Progenitor cell of endocrine pancreas (in vitro differentiated cells): ENCODE data around the gene NKPD1. TPM values are rescaled to one million over a fixed set of nuclear protein-coding genes. Genes with fewer than 3 reads are reported as not detected.

Source experiments
- DNase-seq: peaks from one replicate; pipeline ENCODE4 v3.0.0; 2021; ENCODE audit warnings: low spot score; ENCODE audit not compliant: unreplicated experiment
- H3K27ac Mint-ChIP-seq: 2 replicates; pipeline ENCODE4 v1.8.0; 2021; ENCODE audit warnings: mild to moderate bottlenecking, moderate library complexity, mixed read lengths
- H3K27me3 Mint-ChIP-seq: 2 replicates; pipeline ENCODE4 v1.8.0; 2021; ENCODE audit warnings: mixed read lengths
- H3K36me3 Mint-ChIP-seq: 2 replicates; pipeline ENCODE4 v1.8.0; 2022; ENCODE audit warnings: mixed read lengths; ENCODE audit not compliant: insufficient read depth
- H3K4me1 Mint-ChIP-seq: 2 replicates; pipeline ENCODE4 v1.8.0; 2021; ENCODE audit warnings: low read depth, mixed read lengths
- H3K4me3 Mint-ChIP-seq: 2 replicates; pipeline ENCODE4 v1.8.0; 2021; ENCODE audit warnings: low read depth, mild to moderate bottlenecking, moderate library complexity, mixed read lengths
- H3K9me3 Mint-ChIP-seq: 2 replicates; pipeline ENCODE4 v1.8.0; 2021; ENCODE audit warnings: low read depth, mixed read lengths
- total RNA-seq: library from RNA; stranded (reverse); gene quantifications from 2 replicates; pipeline ENCODE4 v1.2.1, GENCODE V29; 2021
- TF ChIP-seq, protein P1 (sequence below): fragments of 200-600 bp; sonication (generic); IDR thresholded peaks from one replicate; pipeline ENCODE4 v1.5.0; 2021; ENCODE audit warnings: antibody characterized with exemption, mild to moderate bottlenecking; ENCODE audit not compliant: unreplicated experiment

NKPD1 gene
- total RNA-seq, 1 donor from 2014 or later, result 0.34 TPM

DNA sequence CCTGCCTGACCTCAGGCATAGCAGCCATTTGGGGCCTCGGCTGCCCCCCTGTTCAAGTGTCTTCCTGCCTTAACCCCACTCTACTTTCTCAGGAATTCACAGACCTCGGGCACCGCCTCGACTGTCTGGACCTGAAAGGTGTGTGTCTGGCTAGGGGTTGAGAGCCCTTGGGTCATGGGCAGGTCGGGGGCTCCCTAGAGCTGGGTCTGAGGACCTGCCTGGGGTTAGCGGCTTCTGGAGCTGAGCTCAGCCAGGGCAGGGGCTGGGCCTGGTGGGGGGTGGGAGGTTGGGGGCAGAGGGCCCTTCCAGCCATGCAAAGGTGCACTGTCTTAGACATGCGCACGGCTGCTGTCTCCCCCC is 20.7 kb downstream of the NKPD1 start:
- Mint-ChIP-seq H3K27me3 (no peaks in the 10 kb centered on the region), H3K4me3 (no peak overlapping the region), H3K4me1 (peaks cover 5% of the 10 kb centered on the region), H3K27ac (peak overlapping the region; percentile 67), H3K9me3 (no peaks in the 10 kb centered on the region), H3K36me3 (peaks cover 7% of the 10 kb centered on the region)
- no peak for DNase-seq
- TF ChIP-seq, protein P1, sequence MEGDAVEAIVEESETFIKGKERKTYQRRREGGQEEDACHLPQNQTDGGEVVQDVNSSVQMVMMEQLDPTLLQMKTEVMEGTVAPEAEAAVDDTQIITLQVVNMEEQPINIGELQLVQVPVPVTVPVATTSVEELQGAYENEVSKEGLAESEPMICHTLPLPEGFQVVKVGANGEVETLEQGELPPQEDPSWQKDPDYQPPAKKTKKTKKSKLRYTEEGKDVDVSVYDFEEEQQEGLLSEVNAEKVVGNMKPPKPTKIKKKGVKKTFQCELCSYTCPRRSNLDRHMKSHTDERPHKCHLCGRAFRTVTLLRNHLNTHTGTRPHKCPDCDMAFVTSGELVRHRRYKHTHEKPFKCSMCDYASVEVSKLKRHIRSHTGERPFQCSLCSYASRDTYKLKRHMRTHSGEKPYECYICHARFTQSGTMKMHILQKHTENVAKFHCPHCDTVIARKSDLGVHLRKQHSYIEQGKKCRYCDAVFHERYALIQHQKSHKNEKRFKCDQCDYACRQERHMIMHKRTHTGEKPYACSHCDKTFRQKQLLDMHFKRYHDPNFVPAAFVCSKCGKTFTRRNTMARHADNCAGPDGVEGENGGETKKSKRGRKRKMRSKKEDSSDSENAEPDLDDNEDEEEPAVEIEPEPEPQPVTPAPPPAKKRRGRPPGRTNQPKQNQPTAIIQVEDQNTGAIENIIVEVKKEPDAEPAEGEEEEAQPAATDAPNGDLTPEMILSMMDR, result no peak

DNA sequence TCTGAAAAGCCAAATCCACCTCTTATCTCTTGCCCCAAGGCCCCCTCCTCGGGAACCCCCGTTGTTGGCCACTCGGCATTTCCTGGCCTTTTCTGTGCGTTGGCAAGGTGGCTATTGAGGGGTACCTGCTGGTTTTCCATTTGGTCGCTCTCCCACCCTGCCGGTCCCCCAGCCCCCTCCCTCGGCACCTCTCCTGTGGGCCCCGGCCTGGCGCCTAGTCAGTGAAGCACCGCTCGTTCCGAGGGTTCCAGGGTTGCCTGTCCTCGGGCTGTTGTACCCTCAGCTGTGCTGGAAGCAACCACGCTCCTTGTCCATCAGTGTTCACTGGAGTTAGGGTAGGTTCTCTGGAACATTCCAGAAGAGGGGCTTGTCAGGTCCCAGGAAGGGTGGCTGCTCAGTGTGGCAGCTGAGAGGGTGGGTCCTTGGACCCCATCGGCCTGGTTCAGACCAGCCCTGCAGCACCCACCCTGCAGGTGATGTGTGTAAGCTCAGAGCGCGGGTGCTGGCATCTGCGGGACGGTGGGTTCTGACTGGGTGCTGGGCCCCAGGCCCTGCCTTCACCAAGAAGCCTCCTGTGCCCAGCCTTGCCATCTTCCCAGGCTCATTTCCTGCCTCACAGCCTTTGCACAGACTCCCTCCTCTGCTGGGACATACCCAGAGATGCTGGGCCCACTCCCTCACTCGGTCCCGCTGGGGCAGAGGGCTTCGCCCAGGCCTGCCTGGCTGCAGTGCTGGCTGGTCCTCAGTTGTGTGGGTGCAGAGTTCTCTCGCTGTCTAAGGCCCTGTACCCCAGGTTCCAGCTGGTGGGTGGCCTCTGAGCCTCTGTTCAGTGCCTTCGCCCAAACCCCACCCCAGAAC is 21.3 kb downstream of the NKPD1 start:
- Mint-ChIP-seq H3K9me3 (no peaks in the 10 kb centered on the region), H3K4me3 (no peak overlapping the region), H3K36me3 (peaks cover 7% of the 10 kb centered on the region), H3K27me3 (no peaks in the 10 kb centered on the region), H3K4me1 (peaks cover 5% of the 10 kb centered on the region), H3K27ac (no peak overlapping the region)
- TF ChIP-seq, protein P1, result no peak
- no peak for DNase-seq

DNA sequence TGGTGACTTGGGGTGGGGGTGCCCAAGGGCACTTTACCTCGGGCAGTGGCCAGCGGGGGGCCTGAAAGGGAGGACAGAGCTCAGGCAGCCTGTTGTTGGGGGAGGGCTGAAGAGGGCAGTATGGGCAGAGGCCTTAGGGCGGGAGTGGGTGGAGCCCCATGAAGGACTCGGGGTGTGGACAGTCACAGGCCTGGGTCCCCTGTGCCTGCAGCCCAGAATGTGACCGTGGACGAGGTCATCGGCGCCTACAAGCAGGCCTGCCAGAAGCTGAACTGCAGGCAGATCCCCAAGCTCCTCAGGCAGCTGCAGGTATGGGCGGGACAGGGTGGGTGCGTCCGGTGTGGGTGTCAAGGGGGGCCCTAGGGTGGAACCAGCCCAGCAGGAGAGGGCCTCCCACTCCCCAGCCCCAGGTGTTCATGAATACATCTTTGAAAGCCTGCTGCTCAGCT is 22.5 kb downstream of the NKPD1 start:
- no peak for DNase-seq
- no peaks in the 10 kb centered on the region for H3K27me3 Mint-ChIP-seq
- H3K4me1 Mint-ChIP-seq, result peaks cover 5% of the 10 kb centered on the region
- H3K36me3 Mint-ChIP-seq, result peaks cover 7% of the 10 kb centered on the region
- H3K27ac Mint-ChIP-seq, result no peak overlapping the region
- H3K4me3 Mint-ChIP-seq, result no peak overlapping the region
- TF ChIP-seq, protein P1, result no peak
- H3K9me3 Mint-ChIP-seq, result no peaks in the 10 kb centered on the region

DNA sequence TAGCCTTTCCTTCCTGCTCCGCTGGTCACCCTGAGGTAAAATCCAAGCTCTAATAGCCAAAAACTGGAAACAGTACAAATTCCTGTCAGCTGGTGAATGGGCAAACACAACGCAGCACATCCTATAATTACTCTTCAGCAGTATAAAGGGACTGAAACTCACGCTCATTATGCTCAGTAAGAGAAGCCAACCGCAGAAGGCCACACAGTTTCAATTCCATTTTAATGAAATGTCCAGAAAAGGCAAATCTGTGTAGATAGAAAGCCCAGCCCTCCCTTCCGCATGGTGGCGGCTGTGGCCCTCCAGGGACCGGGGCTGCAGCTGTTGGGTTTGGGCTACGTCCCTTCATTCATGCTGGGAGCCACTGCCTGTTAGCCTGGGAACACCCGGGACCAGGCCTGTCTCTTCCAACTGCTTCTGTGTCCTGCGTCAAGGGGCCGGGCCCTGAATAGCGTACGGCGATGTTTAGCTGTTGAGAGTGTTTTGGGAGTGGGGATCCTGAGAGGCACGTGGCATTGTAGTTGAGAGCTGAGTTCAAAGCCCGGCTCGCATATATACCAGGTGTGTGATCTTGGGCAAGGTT is 23.5 kb downstream of the NKPD1 start:
- Mint-ChIP-seq H3K27me3 (no peaks in the 10 kb centered on the region), H3K4me1 (peaks cover 5% of the 10 kb centered on the region), H3K27ac (no peak overlapping the region), H3K36me3 (no peaks in the 10 kb centered on the region), H3K9me3 (no peaks in the 10 kb centered on the region), H3K4me3 (no peak overlapping the region)
- TF ChIP-seq, protein P1, result no peak
- no peak for DNase-seq

DNA sequence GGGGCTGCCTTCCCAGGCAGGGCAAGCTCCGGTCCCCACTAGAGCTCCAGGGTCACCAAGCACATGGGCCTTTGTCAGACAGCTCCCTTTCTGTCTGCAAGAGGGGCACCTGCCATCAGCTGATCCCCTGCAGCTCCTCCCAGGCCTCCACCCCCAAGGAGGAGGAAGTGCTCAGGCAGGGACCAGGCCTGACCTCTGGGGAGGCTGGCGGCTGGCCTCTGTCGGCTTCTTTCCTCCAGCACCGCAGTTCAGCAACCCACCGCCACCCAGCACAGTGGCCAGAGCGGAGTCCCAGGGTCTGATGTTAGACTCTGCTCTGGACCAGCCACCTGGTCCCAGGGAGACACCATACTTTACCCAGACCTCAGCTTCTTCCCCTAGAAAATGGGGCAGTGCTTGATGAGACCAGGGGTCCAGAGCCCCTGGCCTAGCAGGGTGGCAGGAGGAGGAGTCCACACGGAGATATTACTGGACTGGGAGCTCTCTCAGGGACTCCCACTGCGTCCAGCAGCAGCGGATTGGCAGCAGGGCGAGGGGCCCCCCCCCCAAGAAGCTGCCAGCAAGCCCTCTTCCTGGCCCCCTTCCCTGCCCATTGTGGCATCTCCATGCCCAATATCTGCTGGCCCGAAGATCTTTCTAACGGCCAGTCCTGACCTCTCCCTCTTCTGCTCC is 24.1 kb downstream of the NKPD1 start:
- no peaks in the 10 kb centered on the region for H3K36me3 Mint-ChIP-seq
- no peak overlapping the region for H3K4me3 Mint-ChIP-seq
- no peaks in the 10 kb centered on the region for H3K27me3 Mint-ChIP-seq
- TF ChIP-seq, protein P1, result no peak
- H3K4me1 Mint-ChIP-seq, result peaks cover 5% of the 10 kb centered on the region
- no peaks in the 10 kb centered on the region for H3K9me3 Mint-ChIP-seq
- DNase-seq, result no peak
- peak overlapping the region; percentile 89 for H3K27ac Mint-ChIP-seq
